IMR-90 (cell line): ENCODE data around the gene SENP2. TPM values are rescaled to one million over a fixed set of nuclear protein-coding genes. Genes with fewer than 3 reads are reported as not detected.

Experiments
- ATAC-seq: fragments of 200-7000 bp; cut with Tn5 transposase; 2 replicates; pipeline ENCODE4 v1.9.1; 2020; ENCODE audit warnings: low read depth, mild to moderate bottlenecking, moderate library complexity
- BruUV-seq: library from RNA; stranded (reverse); fragments of 400-500 nt; replicated peaks from 2 replicates; lab custom pipeline; 2021; lab: Mats Ljungman, UMichigan
- CTCF ChIA-PET: fragments of 300-600 bp; formaldehyde crosslinking; extraction: SDS; loops from one replicate; lab custom pipeline; 2021; ENCODE audit warnings: antibody characterized with exemption; lab: Yijun Ruan, JAX
- POLR2A ChIA-PET: fragments of 300-600 bp; sonication (Branson Sonifier 250); formaldehyde crosslinking; loops from one replicate; lab custom pipeline; 2022; ENCODE audit warnings: antibody characterized with exemption; ENCODE audit not compliant: unreplicated experiment; lab: Charles Lee
- DNase-seq: peaks from one replicate; pipeline ENCODE4 v3.0.0; 2013
- H2AFZ ChIP-seq: replicated peaks from 2 replicates; pipeline ENCODE3; 2013; ENCODE audit warnings: low read length, mild to moderate bottlenecking; ENCODE audit not compliant: poor library complexity
- H2AK5ac ChIP-seq: 2 replicates; pipeline ENCODE4 v1.6.1; 2013; ENCODE audit warnings: low read depth, low read length, inconsistent platforms
- H2AK9ac ChIP-seq: replicated peaks from 2 replicates; pipeline ENCODE3; 2013; ENCODE audit warnings: mild to moderate bottlenecking, low read depth, low read length, moderate library complexity; ENCODE audit not compliant: poor library complexity
- H2BK120ac ChIP-seq: 2 replicates; pipeline ENCODE4 v1.6.1; 2013; ENCODE audit warnings: low read depth, low read length, inconsistent platforms
- H2BK15ac ChIP-seq: 3 replicates; pipeline ENCODE4 v1.6.1; 2013; ENCODE audit warnings: low read depth, low read length, inconsistent platforms
- H2BK20ac ChIP-seq: 2 replicates; pipeline ENCODE4 v1.6.1; 2013; ENCODE audit warnings: low read depth, mild to moderate bottlenecking, inconsistent platforms, low read length, moderate library complexity
- H2BK5ac ChIP-seq: 2 replicates; pipeline ENCODE4 v1.6.1; 2013; ENCODE audit warnings: mild to moderate bottlenecking, low read depth, low read length, inconsistent platforms; ENCODE audit not compliant: poor library complexity, severe bottlenecking
- H3K14ac ChIP-seq: replicated peaks from 2 replicates; pipeline ENCODE4 v1.6.1; 2013; ENCODE audit warnings: low read depth, low read length, inconsistent platforms
- H3K18ac ChIP-seq: 2 replicates; pipeline ENCODE4 v1.6.1; 2013; ENCODE audit warnings: low read depth, low read length, control low read depth
- H3K23ac ChIP-seq: 2 replicates; pipeline ENCODE4 v1.6.1; 2013; ENCODE audit warnings: low read depth, low read length, inconsistent platforms
- H3K27ac ChIP-seq: 2 replicates; pipeline ENCODE4 v1.5.1; 2013; ENCODE audit warnings: mild to moderate bottlenecking, control low read depth, low read length; ENCODE audit not compliant: insufficient read depth
- H3K27me3 ChIP-seq: 2 replicates; pipeline ENCODE4 v1.6.1; 2013; ENCODE audit warnings: low read length; ENCODE audit not compliant: control insufficient read depth, insufficient read depth
- H3K36me3 ChIP-seq: 2 replicates; pipeline ENCODE4 v1.6.1; 2013; ENCODE audit warnings: low read length, mixed read lengths; ENCODE audit not compliant: control insufficient read depth, insufficient read depth
- H3K4ac ChIP-seq: 2 replicates; pipeline ENCODE4 v1.6.1; 2013; ENCODE audit warnings: low read depth, low read length, inconsistent platforms
- H3K4me1 ChIP-seq: 2 replicates; pipeline ENCODE4 v1.6.1; 2013; ENCODE audit warnings: low read length, mixed read lengths; ENCODE audit not compliant: control insufficient read depth, insufficient read depth
- H3K4me2 ChIP-seq: 2 replicates; pipeline ENCODE4 v1.6.1; 2013; ENCODE audit warnings: low read depth, mild to moderate bottlenecking, control low read depth, low read length, moderate library complexity
- H3K4me3 ChIP-seq: 2 replicates; pipeline ENCODE4 v1.5.1; 2013; ENCODE audit warnings: low read depth, mild to moderate bottlenecking, control low read depth, low read length, moderate library complexity; ENCODE audit not compliant: insufficient read depth
- H3K56ac ChIP-seq: 2 replicates; pipeline ENCODE4 v1.6.1; 2013; ENCODE audit warnings: low read length, inconsistent platforms; ENCODE audit not compliant: insufficient read depth; ENCODE audit errors: extremely low read depth
- H3K79me1 ChIP-seq, 2 experiments: 2 replicates each; pipeline ENCODE4 v1.6.1; 2013; ENCODE audit warnings: low read length in 2 of 2, inconsistent platforms in 1 of 2, low read depth in 1 of 2
- H3K9ac ChIP-seq: 2 replicates; pipeline ENCODE4 v1.6.1; 2013; ENCODE audit warnings: low read depth, low read length, control low read depth
- H3K9me1 ChIP-seq: 2 replicates; pipeline ENCODE4 v1.6.1; 2013; ENCODE audit warnings: low read length, inconsistent platforms; ENCODE audit not compliant: insufficient read depth
- H3K9me3 ChIP-seq: 2 replicates; pipeline ENCODE4 v1.6.1; 2013; ENCODE audit warnings: low read length; ENCODE audit not compliant: control insufficient read depth, insufficient read depth
- H4K20me1 ChIP-seq: 2 replicates; pipeline ENCODE4 v1.6.1; 2013; ENCODE audit warnings: low read length, inconsistent platforms; ENCODE audit not compliant: insufficient read depth
- H4K5ac ChIP-seq: 2 replicates; pipeline ENCODE4 v1.6.1; 2013; ENCODE audit warnings: mild to moderate bottlenecking, low read depth, low read length, control low read depth
- H4K8ac ChIP-seq, 2 experiments: 2 replicates each; pipeline ENCODE4 v1.6.1; 2013; ENCODE audit warnings: low read depth in 2 of 2, low read length in 2 of 2, control low read depth in 1 of 2, inconsistent platforms in 1 of 2
- H4K91ac ChIP-seq: 2 replicates; pipeline ENCODE4 v1.6.1; 2013; ENCODE audit warnings: low read depth, low read length, inconsistent platforms; ENCODE audit not compliant: insufficient read depth
- BHLHE40 ChIP-seq: fragments of 150-350 bp; IDR thresholded peaks from 2 replicates; pipeline ENCODE4 v1.6.1; 2016; ENCODE audit warnings: mild to moderate bottlenecking, low read depth, low read length
- CEBPB ChIP-seq: IDR thresholded peaks from 2 replicates; pipeline ENCODE4 v1.6.1; 2012; ENCODE audit warnings: low read depth, low read length, improper control_type of control experiment
- CHD1 ChIP-seq: IDR thresholded peaks from 2 replicates; pipeline ENCODE4 v1.6.1; 2012; ENCODE audit warnings: low read depth, low read length, improper control_type of control experiment
- CTCF ChIP-seq: conservative IDR thresholded peaks from 2 replicates; pipeline ENCODE4 v1.5.1; 2012; ENCODE audit warnings: mild to moderate bottlenecking, low read depth, low read length, improper control_type of control experiment
- ELK1 ChIP-seq: fragments of 150-350 bp; IDR thresholded peaks from 2 replicates; pipeline ENCODE4 v1.6.1; 2016; ENCODE audit warnings: low read depth, mild to moderate bottlenecking, low read length, moderate library complexity, borderline replicate concordance
- FOS ChIP-seq: fragments of 150-350 bp; IDR thresholded peaks from 2 replicates; pipeline ENCODE4 v1.6.1; 2016; ENCODE audit warnings: low read depth, low read length
- MAFK ChIP-seq: IDR thresholded peaks from 2 replicates; pipeline ENCODE4 v1.6.1; 2012; ENCODE audit warnings: low read depth, low read length, improper control_type of control experiment
- MAZ ChIP-seq: IDR thresholded peaks from 2 replicates; pipeline ENCODE4 v1.6.1; 2012; ENCODE audit warnings: low read depth, mild to moderate bottlenecking, low read length, improper control_type of control experiment, moderate library complexity, borderline replicate concordance
- MXI1 ChIP-seq: IDR thresholded peaks from 2 replicates; pipeline ENCODE4 v1.6.1; 2012; ENCODE audit warnings: low read depth, mild to moderate bottlenecking, low read length, moderate library complexity, borderline replicate concordance
- NFE2L2 ChIP-seq: fragments of 150-350 bp; IDR thresholded peaks from 2 replicates; pipeline ENCODE4 v1.6.1; 2016; ENCODE audit warnings: low read depth, mild to moderate bottlenecking, low read length
- POLR2A ChIP-seq: IDR thresholded peaks from 2 replicates; pipeline ENCODE4 v1.6.1; 2012; ENCODE audit warnings: mild to moderate bottlenecking, low read depth, low read length
- RAD21 ChIP-seq: IDR thresholded peaks from 2 replicates; pipeline ENCODE4 v1.6.1; 2012; ENCODE audit warnings: low read length, improper control_type of control experiment
- RCOR1 ChIP-seq: IDR thresholded peaks from 2 replicates; pipeline ENCODE4 v1.6.1; 2012; ENCODE audit warnings: mild to moderate bottlenecking, low read length, improper control_type of control experiment; ENCODE audit not compliant: insufficient replicate concordance
- RFX5 ChIP-seq: IDR thresholded peaks from 2 replicates; pipeline ENCODE4 v1.8.0; 2012; ENCODE audit warnings: low read depth, mild to moderate bottlenecking, low read length, moderate library complexity
- SMC3 ChIP-seq: fragments of 150-350 bp; IDR thresholded peaks from 2 replicates; pipeline ENCODE4 v1.6.1; 2016; ENCODE audit warnings: low read depth, mild to moderate bottlenecking, antibody characterized with exemption, low read length, moderate library complexity
- WGBS, 2 experiments: methylation state at CpG; one replicate each; pipeline versions ENCODE4 v1.1.5 to v1.1.7; 2013; ENCODE audit warnings: missing lambda C conversion rate in 2 of 2; ENCODE audit not compliant: insufficient read length in 1 of 2; ENCODE audit errors: extremely low coverage in 2 of 2; 5-methylcytosine and 5-hydroxymethylcytosine counted together
- dilution Hi-C: fragments of 300-500 bp; cut with HindIII; formaldehyde crosslinking; loops from one replicate; pipeline ENCODE4 v1.14.3; 2018; ENCODE audit warnings: low sequenced_read_pairs; ENCODE audit not compliant: unreplicated experiment
- in situ Hi-C: fragments of 300-500 bp; cut with MboI; formaldehyde crosslinking; loops from 3 replicates; pipeline ENCODE4 v1.14.3; 2019; ENCODE audit warnings: low sequenced_read_pairs, inconsistent platforms, mixed read lengths
- intact Hi-C: fragments of 100-400 bp; cut with micrococcal nuclease; formaldehyde crosslinking; loops from 2 replicates; pipeline ENCODE4 v1.10.0; 2022
- polyA plus RNA-seq, 3 experiments: library from polyadenylated mRNA; depleted of rRNA; stranded (reverse); fragments of >200 nt; gene quantifications; 2 replicates each; pipeline ENCODE4 v1.2.3, GENCODE V29; 2012; ENCODE audit warnings: low replicate concordance in 1 of 3
- total RNA-seq: library from RNA; depleted of rRNA; stranded (reverse); fragments of >200 nt; gene quantifications from 2 replicates; pipeline ENCODE4 v1.2.3, GENCODE V29; 2012
- TF ChIP-seq, protein P1 (sequence below): fragments of 150-350 bp; IDR thresholded peaks from 2 replicates; pipeline ENCODE4 v1.6.1; 2017; ENCODE audit warnings: mild to moderate bottlenecking, antibody characterized with exemption, low read length, low read depth

The SENP2 gene
- total and polyA plus RNA-seq, 2 of the 4 experiments (the other 2 are of a cell fraction), result 9.4 to 15.2 TPM

GRCh38 chr3:185654758-185655145 is 68.7 kb downstream of the SENP2 start:
- CTCF ChIA-PET, result no interaction called here
- no peak overlapping the region for H3K56ac ChIP-seq
- TF ChIP-seq, protein P1, sequence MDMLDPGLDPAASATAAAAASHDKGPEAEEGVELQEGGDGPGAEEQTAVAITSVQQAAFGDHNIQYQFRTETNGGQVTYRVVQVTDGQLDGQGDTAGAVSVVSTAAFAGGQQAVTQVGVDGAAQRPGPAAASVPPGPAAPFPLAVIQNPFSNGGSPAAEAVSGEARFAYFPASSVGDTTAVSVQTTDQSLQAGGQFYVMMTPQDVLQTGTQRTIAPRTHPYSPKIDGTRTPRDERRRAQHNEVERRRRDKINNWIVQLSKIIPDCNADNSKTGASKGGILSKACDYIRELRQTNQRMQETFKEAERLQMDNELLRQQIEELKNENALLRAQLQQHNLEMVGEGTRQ, result no peak
- TF ChIP-seq CEBPB (no peak), CHD1 (no peak), MAZ (no peak), NFE2L2 (no peak), BHLHE40 (no peak), ELK1 (no peak), POLR2A (no peak), CTCF (no peak), MAFK (no peak), RAD21 (no peak), RFX5 (no peak), RCOR1 (no peak), MXI1 (no peak), FOS (no peak), SMC3 (no peak)
- peaks cover 60% of the 10 kb centered on the region for H4K20me1 ChIP-seq
- peaks cover 57% of the 10 kb centered on the region for H3K36me3 ChIP-seq
- BruUV-seq, result no TSS peak
- H2AK5ac ChIP-seq, result no peak overlapping the region
- no peak overlapping the region for H4K91ac ChIP-seq
- no peaks in the 10 kb centered on the region for H3K27me3 ChIP-seq
- H3K18ac ChIP-seq, result no peak overlapping the region
- H3K4me3 ChIP-seq, result no peak overlapping the region
- no peak overlapping the region for H3K4me2 ChIP-seq
- no peak overlapping the region for H2BK15ac ChIP-seq
- H3K4me1 ChIP-seq, result peaks cover 24% of the 10 kb centered on the region
- no peak overlapping the region for H2AFZ ChIP-seq
- H3K23ac ChIP-seq, result no peak overlapping the region
- no CpG with 5 or more reads among the region's 2 CpGs for WGBS, 2 experiments
- dilution Hi-C loops, result no loop called here
- intact Hi-C loops, result no loop called here
- no peak overlapping the region for H4K8ac ChIP-seq
- in situ Hi-C loops, result loop anchor here (25.0 kb wide), 2 partner anchors 258 to 608 kb away; no protein-coding TSS in a partner anchor
- no peaks in the 10 kb centered on the region for H3K9me3 ChIP-seq
- H3K9ac ChIP-seq, result no peak overlapping the region
- no peak overlapping the region for H2BK20ac ChIP-seq
- no peak overlapping the region for H4K5ac ChIP-seq
- POLR2A ChIA-PET, result no interaction called here
- no peak overlapping the region for H2BK120ac ChIP-seq
- no peak overlapping the region for H2BK5ac ChIP-seq
- peaks cover 32 to 71% of the 10 kb centered on the region in 2 experiments for H3K79me1 ChIP-seq
- peaks cover 36% of the 10 kb centered on the region for H3K9me1 ChIP-seq
- no peak for ATAC-seq
- no peak overlapping the region for H2AK9ac ChIP-seq
- no peak for DNase-seq
- H3K4ac ChIP-seq, result no peak overlapping the region
- no peak overlapping the region for H3K27ac ChIP-seq
- H3K14ac ChIP-seq, result no peak overlapping the region
